Sigmoid colon (tissue), 4 donors: ENCODE data around the gene C16orf92.

Experiments
- POLR2A ChIP-seq, 2 donors: fragments of 450-650 bp; IDR thresholded peaks; one replicate each; pipeline ENCODE4 v1.6.1; 2016; ENCODE audit warnings: antibody characterized with exemption in 2 of 2, mild to moderate bottlenecking in 2 of 2, moderate library complexity in 2 of 2
- POLR2AphosphoS5 ChIP-seq, 4 donors: sonication (generic); formaldehyde crosslinking; IDR thresholded peaks; one replicate each; pipeline ENCODE4 v1.6.1; 2017; ENCODE audit warnings: antibody characterized with exemption in 4 of 4
- TF ChIP-seq, protein P1 (sequence below), 4 experiments: fragments of 450-650 bp in 3 of 4; fragments of 200-600 bp in 1 of 4; IDR thresholded peaks; one replicate each; pipeline ENCODE4 v1.5.1; 2016 to 2019; ENCODE audit warnings: antibody characterized with exemption in 4 of 4, mild to moderate bottlenecking in 3 of 4, moderate library complexity in 2 of 4

DNA sequence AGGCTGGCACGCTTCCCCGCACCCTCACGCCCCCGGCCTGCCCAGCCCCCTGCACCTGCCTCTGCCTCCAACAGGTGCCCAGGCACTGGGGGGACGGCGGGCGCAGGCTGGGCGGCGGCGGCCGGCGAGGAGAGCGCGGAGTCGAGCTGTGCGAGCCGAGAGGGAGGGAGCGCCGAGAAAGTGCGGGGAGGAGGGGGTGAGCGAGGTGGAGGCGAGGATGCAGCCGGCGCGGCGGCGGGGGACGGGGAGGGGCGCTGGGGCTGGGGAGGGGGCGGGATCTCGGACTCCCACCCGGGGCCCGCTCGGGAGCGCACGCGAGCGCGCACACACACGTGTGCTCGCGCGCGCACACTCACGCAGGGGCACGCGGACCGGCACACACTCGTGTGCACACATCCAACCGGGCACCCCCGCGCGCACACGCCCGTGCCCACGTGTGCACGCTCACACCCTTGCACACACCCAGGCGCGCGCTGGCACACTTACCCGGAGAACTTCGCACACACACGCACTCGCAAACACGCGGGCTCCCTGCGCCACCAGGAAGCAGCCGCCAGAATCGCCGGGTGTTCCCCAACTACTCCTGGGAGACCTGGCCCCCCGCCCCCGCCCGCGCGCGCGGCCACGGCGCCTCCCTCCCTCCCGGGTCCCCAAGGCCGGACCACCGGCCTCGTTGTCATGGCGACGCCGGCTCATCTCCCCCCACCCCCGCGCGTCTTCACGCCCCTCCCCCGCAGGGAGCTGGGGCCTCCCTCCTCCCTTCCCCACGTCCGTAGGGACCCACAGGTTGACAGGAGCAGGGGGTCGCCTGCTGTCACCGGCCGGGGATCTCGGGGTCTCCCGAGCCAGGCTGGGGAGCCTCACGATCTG is 11.9 kb upstream of the C16orf92 start, which contains the start of gene DOC2A:
- TF ChIP-seq, protein P1, sequence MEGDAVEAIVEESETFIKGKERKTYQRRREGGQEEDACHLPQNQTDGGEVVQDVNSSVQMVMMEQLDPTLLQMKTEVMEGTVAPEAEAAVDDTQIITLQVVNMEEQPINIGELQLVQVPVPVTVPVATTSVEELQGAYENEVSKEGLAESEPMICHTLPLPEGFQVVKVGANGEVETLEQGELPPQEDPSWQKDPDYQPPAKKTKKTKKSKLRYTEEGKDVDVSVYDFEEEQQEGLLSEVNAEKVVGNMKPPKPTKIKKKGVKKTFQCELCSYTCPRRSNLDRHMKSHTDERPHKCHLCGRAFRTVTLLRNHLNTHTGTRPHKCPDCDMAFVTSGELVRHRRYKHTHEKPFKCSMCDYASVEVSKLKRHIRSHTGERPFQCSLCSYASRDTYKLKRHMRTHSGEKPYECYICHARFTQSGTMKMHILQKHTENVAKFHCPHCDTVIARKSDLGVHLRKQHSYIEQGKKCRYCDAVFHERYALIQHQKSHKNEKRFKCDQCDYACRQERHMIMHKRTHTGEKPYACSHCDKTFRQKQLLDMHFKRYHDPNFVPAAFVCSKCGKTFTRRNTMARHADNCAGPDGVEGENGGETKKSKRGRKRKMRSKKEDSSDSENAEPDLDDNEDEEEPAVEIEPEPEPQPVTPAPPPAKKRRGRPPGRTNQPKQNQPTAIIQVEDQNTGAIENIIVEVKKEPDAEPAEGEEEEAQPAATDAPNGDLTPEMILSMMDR (IDR thresholded peaks at IDR 0.05): no peak
- no peak for TF ChIP-seq POLR2AphosphoS5 (IDR thresholded peaks at IDR 0.05)
- TF ChIP-seq POLR2A (IDR thresholded peaks at IDR 0.05): no peak
